Adrenal gland (tissue), 12 donors: ENCODE results near the gene TMEM132D. TPM values are rescaled to one million over a fixed set of nuclear protein-coding genes. Genes with fewer than 3 reads are reported as not detected.
"Not testable (repeated sequence)": the region's sequence is repeated elsewhere in the genome, so short reads cannot be mapped to it uniquely, and the experiment has no call there.

Source experiments
- DNase-seq, 7 donors: peaks; one replicate each; pipeline ENCODE4 v3.0.0-alpha.2; 2019 to 2020
- H3K27ac ChIP-seq, 5 donors: fragments of 200-600 bp; sonication (generic) in 4 of 5; 1 replicate in 3 of 5; 2 replicates in 2 of 5; pipeline versions ENCODE4 v1.5.1 to v1.8.0; 2016 to 2020; ENCODE audit warnings: mild to moderate bottlenecking in 1 of 5
- H3K27me3 ChIP-seq: fragments of 200-600 bp; 2 replicates; pipeline ENCODE4 v1.8.0; 2021
- H3K36me3 ChIP-seq, 2 donors: fragments of 200-600 bp; replicated peaks in 1 of 2; 1 replicate in 1 of 2; 2 replicates in 1 of 2; pipeline versions ENCODE4 v1.5.1 to v1.8.0; 2018 to 2022
- H3K4me1 ChIP-seq, 2 donors: fragments of 200-600 bp; replicated peaks in 1 of 2; 1 replicate in 1 of 2; 2 replicates in 1 of 2; pipeline versions ENCODE4 v1.5.1 to v1.8.0; 2018 to 2021
- H3K4me3 ChIP-seq, 4 donors: fragments of 200-600 bp; sonication (generic) in 3 of 4; one replicate each; pipeline ENCODE4 v1.5.1; 2016 to 2018
- H3K9me3 ChIP-seq, 3 donors: fragments of 200-600 bp; sonication (generic) in 1 of 3; replicated peaks in 1 of 3; 1 replicate in 2 of 3; 2 replicates in 1 of 3; pipeline versions ENCODE4 v1.5.1 to v1.8.0; 2016 to 2021
- POLR2A ChIP-seq, 2 donors: fragments of 450-650 bp; IDR thresholded peaks; one replicate each; pipeline ENCODE4 v1.6.1; 2017; ENCODE audit warnings: antibody characterized with exemption in 2 of 2, mild to moderate bottlenecking in 2 of 2, moderate library complexity in 1 of 2
- WGBS, 4 donors: extraction: QIAGEN DNeasy Blood & Tissue Kit in 2 of 4; methylation state at CpG; one replicate each; pipeline versions ENCODE4 v1.1.5 to v1.1.7; 2013 to 2017; 5-methylcytosine and 5-hydroxymethylcytosine counted together
- intact Hi-C, 2 donors: fragments of 100-400 bp; cut with DNase I; formaldehyde crosslinking; loops; one replicate each; pipeline versions ENCODE4 v1.14.1 to v1.15.0; 2022 to 2023
- polyA plus RNA-seq, 3 donors: library from polyadenylated mRNA; stranded (reverse); fragments of 200-250 nt in 2 of 3; fragments of 350-450 nt in 1 of 3; fragmentation: Illumina TruSeq in 1 of 3; extraction: RNeasy Lipid Tissue Mini Kit (QIAGEN cat#74804) in 1 of 3; gene quantifications; one replicate each; pipeline ENCODE4 v1.2.3, GENCODE V29; 2013 to 2014
- total RNA-seq, 9 donors: library from RNA; depleted of rRNA in 4 of 9; stranded (reverse); fragments of >200 nt in 4 of 9; fragments of 120-200 nt in 1 of 9; fragmentation: NEBNext Ultra II Directional in 1 of 9; extraction: Animal tissue kit (Norgen Biotek cat#: 25700) in 1 of 9; gene quantifications; one replicate each; pipeline versions ENCODE4 v1.1.0 to v1.2.4, GENCODE V29; 2013 to 2023
- TF ChIP-seq, protein P1 (sequence below), 6 experiments: fragments of 450-650 bp in 4 of 6; fragments of 200-600 bp in 2 of 6; sonication (generic) in 1 of 6; IDR thresholded peaks; 1 replicate in 5 of 6; 2 replicates in 1 of 6; pipeline versions ENCODE4 v1.5.1 to v1.8.0; 2016 to 2021; ENCODE audit warnings: antibody characterized with exemption in 6 of 6, mild to moderate bottlenecking in 2 of 6, moderate library complexity in 1 of 6
- donor health status: healthy with polysubstance abuse.
- donor health status: Bipolar disorder and iron deficiency.
- donor health status: DM: yes; HTN: yes; CAD: no.
- donor health status: DM: no; HTN: no; CAD: no.
- donor health status: DM: no; HTN: no; CAD: no.
- donor health status: DM: yes; HTN: yes; CAD: no.

TMEM132D gene
- total and polyA plus RNA-seq, 12 donors = 0.03 to 0.83 (median 0.35) TPM; not detected in 8

DNA sequence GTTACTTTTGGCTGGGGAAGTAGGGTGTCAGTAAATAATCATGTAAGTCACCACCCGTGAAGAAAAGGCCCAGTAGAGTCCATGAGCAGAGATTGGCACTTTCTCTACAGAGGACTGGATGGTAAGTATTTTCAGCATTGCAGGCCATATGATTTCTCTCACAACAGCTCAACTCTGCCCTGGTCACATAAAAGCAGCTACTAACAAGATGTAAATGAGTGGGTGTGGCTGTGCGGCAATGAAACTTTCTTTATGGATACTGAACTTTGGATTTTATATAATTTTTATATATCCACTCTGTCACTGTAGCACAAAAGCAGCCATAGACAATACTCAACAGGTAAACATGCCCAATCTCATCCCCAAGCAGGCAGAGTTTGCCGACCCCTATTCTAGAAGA is 706.9 kb downstream of the TMEM132D start:
- DNase-seq = no peak
- Histone ChIP-seq H3K4me1 (no peaks in the 10 kb centered on the region), H3K4me3 (no peak overlapping the region), H3K27ac (no peak overlapping the region), H3K36me3 (no peaks in the 10 kb centered on the region), H3K9me3 (no peaks in the 10 kb centered on the region), H3K27me3 (no peaks in the 10 kb centered on the region)
- WGBS, 4 donors = 83 to 87% (median 85%) methylated on average over 3 of the region's 3 CpGs
- intact Hi-C loops = no loop called here
- TF ChIP-seq, protein P1, sequence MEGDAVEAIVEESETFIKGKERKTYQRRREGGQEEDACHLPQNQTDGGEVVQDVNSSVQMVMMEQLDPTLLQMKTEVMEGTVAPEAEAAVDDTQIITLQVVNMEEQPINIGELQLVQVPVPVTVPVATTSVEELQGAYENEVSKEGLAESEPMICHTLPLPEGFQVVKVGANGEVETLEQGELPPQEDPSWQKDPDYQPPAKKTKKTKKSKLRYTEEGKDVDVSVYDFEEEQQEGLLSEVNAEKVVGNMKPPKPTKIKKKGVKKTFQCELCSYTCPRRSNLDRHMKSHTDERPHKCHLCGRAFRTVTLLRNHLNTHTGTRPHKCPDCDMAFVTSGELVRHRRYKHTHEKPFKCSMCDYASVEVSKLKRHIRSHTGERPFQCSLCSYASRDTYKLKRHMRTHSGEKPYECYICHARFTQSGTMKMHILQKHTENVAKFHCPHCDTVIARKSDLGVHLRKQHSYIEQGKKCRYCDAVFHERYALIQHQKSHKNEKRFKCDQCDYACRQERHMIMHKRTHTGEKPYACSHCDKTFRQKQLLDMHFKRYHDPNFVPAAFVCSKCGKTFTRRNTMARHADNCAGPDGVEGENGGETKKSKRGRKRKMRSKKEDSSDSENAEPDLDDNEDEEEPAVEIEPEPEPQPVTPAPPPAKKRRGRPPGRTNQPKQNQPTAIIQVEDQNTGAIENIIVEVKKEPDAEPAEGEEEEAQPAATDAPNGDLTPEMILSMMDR (IDR thresholded peaks at IDR 0.05) = no peak
- TF ChIP-seq POLR2A (IDR thresholded peaks at IDR 0.05) = no peak

DNA sequence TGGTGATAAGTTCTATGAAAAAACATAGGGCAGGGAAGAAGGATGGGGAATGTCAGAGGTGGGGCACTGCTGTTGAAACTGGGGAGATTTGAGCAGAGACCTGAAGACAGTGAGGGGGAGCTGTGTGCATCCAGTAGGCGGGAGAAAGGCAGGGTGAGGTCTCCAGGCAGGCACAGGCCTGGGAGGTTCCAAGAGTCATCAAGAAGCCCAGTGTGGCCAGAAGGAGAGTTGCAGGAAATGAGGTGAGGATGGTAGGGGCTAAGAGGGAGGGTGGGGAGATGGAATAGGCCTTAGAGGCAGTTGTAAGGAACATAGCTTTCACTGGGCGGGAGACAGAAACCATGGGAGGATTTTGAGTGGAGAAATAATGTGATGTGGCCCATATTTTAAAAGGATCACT is 708.7 kb downstream of the TMEM132D start:
- Histone ChIP-seq H3K27ac (no peak overlapping the region), H3K4me3 (no peak overlapping the region), H3K36me3 (no peaks in the 10 kb centered on the region), H3K4me1 (no peaks in the 10 kb centered on the region), H3K27me3 (no peaks in the 10 kb centered on the region), H3K9me3 (no peaks in the 10 kb centered on the region)
- no peak for DNase-seq
- 77 to 89% (median 80%) methylated on average over 2 of the region's 2 CpGs for WGBS, 4 donors
- intact Hi-C loops = no loop called here
- no peak for TF ChIP-seq POLR2A (IDR thresholded peaks at IDR 0.05)

DNA sequence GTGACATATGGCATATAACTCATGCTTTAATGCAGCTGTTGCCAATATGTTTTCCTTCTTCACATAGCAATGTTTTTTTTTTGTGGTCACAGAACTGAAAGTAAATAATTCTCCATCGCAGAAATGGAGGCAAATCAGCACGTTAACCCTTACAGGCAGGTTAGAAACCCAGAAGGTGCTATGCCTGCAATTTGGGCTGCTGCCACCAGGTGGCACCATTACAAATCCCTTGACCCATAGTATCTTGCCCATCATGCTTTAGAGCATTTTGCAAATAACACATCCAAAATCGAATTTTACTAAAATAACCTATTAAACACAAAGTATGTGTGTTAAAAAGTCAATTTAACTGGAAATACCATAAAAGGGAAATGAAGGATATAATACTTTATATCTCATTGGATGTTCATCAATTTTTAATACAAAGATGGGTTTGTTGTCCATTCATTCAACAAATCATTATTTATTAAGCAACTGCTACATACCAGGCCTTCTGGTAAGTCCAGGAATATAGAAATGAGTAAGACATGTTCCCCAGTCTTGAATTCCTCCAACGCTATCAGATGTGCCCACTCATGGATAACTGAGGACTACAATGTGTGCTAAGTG is 710.5 kb downstream of the TMEM132D start:
- WGBS, 4 donors = 55 to 62% (median 61%) methylated on average over 4 of the region's 4 CpGs
- Histone ChIP-seq H3K27me3 (no peaks in the 10 kb centered on the region), H3K4me1 (no peaks in the 10 kb centered on the region), H3K4me3 (no peak overlapping the region), H3K36me3 (no peaks in the 10 kb centered on the region), H3K27ac (no peak overlapping the region), H3K9me3 (no peaks in the 10 kb centered on the region)
- intact Hi-C loops = no loop called here
- no peak for DNase-seq
- TF ChIP-seq, protein P1 (IDR thresholded peaks at IDR 0.05) = peak in 5 of 6 experiments; percentile 8 to 43 (median 35)
- no peak for TF ChIP-seq POLR2A (IDR thresholded peaks at IDR 0.05)

- DNase-seq = no peak
- Histone ChIP-seq H3K9me3 (no peaks in the 10 kb centered on the region), H3K27me3 (no peaks in the 10 kb centered on the region), H3K36me3 (no peaks in the 10 kb centered on the region), H3K4me3 (no peak overlapping the region), H3K4me1 (no peaks in the 10 kb centered on the region), H3K27ac (no peak overlapping the region)
- WGBS, 4 donors = 55 to 63% (median 58%) methylated on average over 5 to 7 of the region's 7 CpGs
- TF ChIP-seq, protein P1 (IDR thresholded peaks at IDR 0.05) = no peak
- no peak for TF ChIP-seq POLR2A (IDR thresholded peaks at IDR 0.05)
- intact Hi-C loops = no loop called here
These were observed 713.0 kb downstream of the TMEM132D start for GRCh38 chr12:129190827-129191226.

GRCh38 chr12:129189879-129190278 is 713.9 kb downstream of the TMEM132D start:
- H3K4me1 ChIP-seq, H3K27ac ChIP-seq, H3K27me3 ChIP-seq, H3K36me3 ChIP-seq, intact Hi-C loops, H3K9me3 ChIP-seq, DNase-seq, H3K4me3 ChIP-seq: not testable (repeated sequence)
- 74 to 84% (median 78%) methylated on average over 4 of the region's 4 CpGs for WGBS, 4 donors
